DOHH2 (cell line): ENCODE results near the gene PRSS22.
A peak's percentile ranks its signal among the peaks of the same experiment; 100 is the strongest.

ENCODE experiments used
- H3F3A ChIP-seq: fragments of 200-600 bp; sonication (generic), shearing (Covaris generic); 2 replicates; pipeline ENCODE4 v1.6.0; 2016; ENCODE audit warnings: antibody characterized with exemption, mild to moderate bottlenecking; ENCODE audit not compliant: control insufficient read depth, insufficient read depth
- H3K27ac ChIP-seq: fragments of 200-600 bp; sonication (generic); 2 replicates; pipeline ENCODE4 v1.5.1; 2014; ENCODE audit warnings: low read depth, mild to moderate bottlenecking, low read length, moderate library complexity
- H3K27me3 ChIP-seq: fragments of 200-600 bp; sonication (generic); 2 replicates; pipeline ENCODE4 v1.6.1; 2014; ENCODE audit warnings: mild to moderate bottlenecking, low read length, mixed read lengths; ENCODE audit not compliant: control insufficient read depth
- H3K36me3 ChIP-seq: fragments of 200-600 bp; sonication (generic); 2 replicates; pipeline ENCODE4 v1.6.1; 2014; ENCODE audit warnings: mild to moderate bottlenecking, low read length, moderate library complexity, mixed read lengths; ENCODE audit not compliant: control insufficient read depth
- H3K4me1 ChIP-seq: fragments of 200-600 bp; sonication (generic); 2 replicates; pipeline ENCODE4 v1.6.1; 2014; ENCODE audit warnings: mild to moderate bottlenecking, low read length, mixed read lengths; ENCODE audit not compliant: control insufficient read depth
- H3K4me2 ChIP-seq: fragments of 200-600 bp; sonication (generic); 2 replicates; pipeline ENCODE4 v1.6.0; 2014; ENCODE audit warnings: mild to moderate bottlenecking, low read length, moderate library complexity
- H3K4me3 ChIP-seq: fragments of 200-600 bp; sonication (generic); 2 replicates; pipeline ENCODE4 v1.5.1; 2014; ENCODE audit warnings: mild to moderate bottlenecking, low read length, mixed read lengths
- H3K79me2 ChIP-seq: fragments of 200-600 bp; sonication (generic); 2 replicates; pipeline ENCODE4 v1.6.1; 2014; ENCODE audit warnings: mild to moderate bottlenecking, low read length, mixed read lengths; ENCODE audit not compliant: control insufficient read depth
- H3K9me2 ChIP-seq: fragments of 200-600 bp; sonication (generic); replicated peaks from 2 replicates; pipeline ENCODE4 v1.6.1; 2014; ENCODE audit warnings: mild to moderate bottlenecking, low read length, mixed read lengths; ENCODE audit not compliant: control insufficient read depth
- H3K9me3 ChIP-seq: fragments of 200-600 bp; sonication (generic); 2 replicates; pipeline ENCODE4 v1.6.1; 2014; ENCODE audit warnings: antibody characterized with exemption, low read length, mixed read lengths; ENCODE audit not compliant: control insufficient read depth, insufficient read depth
- H4K20me1 ChIP-seq: fragments of 200-600 bp; sonication (generic); 2 replicates; pipeline ENCODE4 v1.6.0; 2014; ENCODE audit warnings: low read depth, mild to moderate bottlenecking, antibody characterized with exemption, low read length, moderate library complexity; ENCODE audit not compliant: control insufficient read depth, insufficient read depth
- EZH2phosphoT487 ChIP-seq: fragments of 200-600 bp; sonication (generic); IDR thresholded peaks from 2 replicates; pipeline ENCODE4 v1.6.1; 2017; ENCODE audit warnings: borderline replicate concordance, mild to moderate bottlenecking, antibody characterized with exemption, low read length, moderate library complexity, mixed read lengths
- TF ChIP-seq, protein P1 (sequence below): fragments of 200-600 bp; sonication (generic); IDR thresholded peaks from one replicate; pipeline ENCODE4 v1.5.1; 2014; ENCODE audit warnings: antibody characterized with exemption, mild to moderate bottlenecking, low read depth, low read length; ENCODE audit not compliant: poor library complexity, severe bottlenecking

The PRSS22 gene

DNA sequence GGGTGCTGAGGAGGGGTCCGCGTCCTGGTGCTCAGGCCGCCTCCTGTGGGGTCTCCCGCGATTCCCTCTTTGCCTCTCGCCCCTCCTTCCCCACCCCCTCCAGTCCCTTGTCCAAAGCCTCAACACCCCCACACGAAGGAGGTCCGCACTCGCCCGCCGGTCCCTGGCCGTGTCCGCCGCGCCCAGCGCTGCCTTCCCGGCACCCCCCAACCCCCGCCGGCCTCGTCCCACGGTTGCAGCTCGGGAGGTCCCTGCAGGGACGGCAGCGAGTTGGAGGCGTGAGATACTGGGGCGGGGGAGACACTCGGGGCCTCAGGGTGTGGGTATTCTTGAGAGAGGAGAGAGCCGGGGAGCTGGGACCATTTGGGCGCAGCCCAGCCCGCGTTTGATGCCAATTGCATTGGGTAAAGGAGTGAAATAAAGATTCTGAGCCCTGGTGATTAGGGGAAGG, 25.5 kb upstream of the PRSS22 start:
- no peak overlapping the region for H3K27ac ChIP-seq
- peak overlapping the region; percentile 95 for H3K4me2 ChIP-seq
- no peaks in the 10 kb centered on the region for H3K27me3 ChIP-seq
- peaks cover 13% of the 10 kb centered on the region for H3K9me3 ChIP-seq
- TF ChIP-seq EZH2phosphoT487, result no peak
- TF ChIP-seq, protein P1, sequence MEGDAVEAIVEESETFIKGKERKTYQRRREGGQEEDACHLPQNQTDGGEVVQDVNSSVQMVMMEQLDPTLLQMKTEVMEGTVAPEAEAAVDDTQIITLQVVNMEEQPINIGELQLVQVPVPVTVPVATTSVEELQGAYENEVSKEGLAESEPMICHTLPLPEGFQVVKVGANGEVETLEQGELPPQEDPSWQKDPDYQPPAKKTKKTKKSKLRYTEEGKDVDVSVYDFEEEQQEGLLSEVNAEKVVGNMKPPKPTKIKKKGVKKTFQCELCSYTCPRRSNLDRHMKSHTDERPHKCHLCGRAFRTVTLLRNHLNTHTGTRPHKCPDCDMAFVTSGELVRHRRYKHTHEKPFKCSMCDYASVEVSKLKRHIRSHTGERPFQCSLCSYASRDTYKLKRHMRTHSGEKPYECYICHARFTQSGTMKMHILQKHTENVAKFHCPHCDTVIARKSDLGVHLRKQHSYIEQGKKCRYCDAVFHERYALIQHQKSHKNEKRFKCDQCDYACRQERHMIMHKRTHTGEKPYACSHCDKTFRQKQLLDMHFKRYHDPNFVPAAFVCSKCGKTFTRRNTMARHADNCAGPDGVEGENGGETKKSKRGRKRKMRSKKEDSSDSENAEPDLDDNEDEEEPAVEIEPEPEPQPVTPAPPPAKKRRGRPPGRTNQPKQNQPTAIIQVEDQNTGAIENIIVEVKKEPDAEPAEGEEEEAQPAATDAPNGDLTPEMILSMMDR, result no peak
- H3K9me2 ChIP-seq, result no peaks in the 10 kb centered on the region
- no peaks in the 10 kb centered on the region for H3F3A ChIP-seq
- H3K4me1 ChIP-seq, result peaks cover 11% of the 10 kb centered on the region
- no peaks in the 10 kb centered on the region for H3K36me3 ChIP-seq
- peaks cover 11% of the 10 kb centered on the region for H3K79me2 ChIP-seq
- H4K20me1 ChIP-seq, result no peaks in the 10 kb centered on the region
- H3K4me3 ChIP-seq, result peak overlapping the region; percentile 94

DNA sequence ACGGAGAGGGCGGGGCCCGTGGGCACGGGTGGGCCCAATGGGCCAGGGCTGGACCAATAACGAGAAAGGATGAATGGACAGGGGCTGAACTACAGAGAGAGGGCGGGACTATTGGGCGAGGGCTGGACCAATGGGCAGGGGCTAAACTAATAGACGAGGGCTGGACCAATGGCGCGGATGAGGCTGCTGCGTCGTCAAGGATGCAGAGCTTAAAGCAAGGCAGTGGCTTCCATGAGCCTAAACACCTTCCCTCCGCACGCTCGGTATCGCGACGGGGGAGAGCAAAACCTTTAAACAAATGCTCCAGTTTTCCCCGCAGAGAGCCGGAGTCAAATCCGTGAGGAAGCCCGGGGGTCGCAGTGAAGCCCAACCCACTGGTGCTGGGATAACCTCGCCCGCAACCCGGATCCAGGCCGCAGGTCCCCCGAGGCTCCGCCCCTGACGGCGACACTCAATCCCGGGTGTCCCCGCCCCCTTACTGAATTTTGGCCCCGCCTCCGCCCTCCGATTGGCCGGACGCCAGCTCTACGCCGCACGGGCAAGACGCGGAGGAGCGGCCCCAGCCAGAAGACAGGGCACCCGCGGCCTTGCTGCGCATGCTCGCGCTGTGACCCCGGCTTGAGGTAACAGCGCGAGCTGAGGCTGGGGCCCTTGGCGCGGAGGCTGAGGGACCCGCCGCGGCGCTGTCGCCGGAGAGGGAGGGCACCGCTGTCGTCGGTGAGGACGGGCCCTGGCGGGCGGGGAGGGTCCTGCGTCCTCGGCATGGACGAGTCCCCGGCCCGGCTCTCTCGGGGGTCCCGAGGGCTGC, 24.9 kb upstream of the PRSS22 start, which contains the start of gene FLYWCH2:
FLYWCH2 (plus strand) TSS at position 566 of the 808 bp plus-strand sequence. CDS start 13,235 bp downstream, outside the sequence.
- Histone ChIP-seq H3K27ac (peak within 1 kb of the TSS; percentile 38; the same call in 1 of the 2 replicates), H3K79me2 (peaks cover 11% of the 10 kb centered on the region)

DNA sequence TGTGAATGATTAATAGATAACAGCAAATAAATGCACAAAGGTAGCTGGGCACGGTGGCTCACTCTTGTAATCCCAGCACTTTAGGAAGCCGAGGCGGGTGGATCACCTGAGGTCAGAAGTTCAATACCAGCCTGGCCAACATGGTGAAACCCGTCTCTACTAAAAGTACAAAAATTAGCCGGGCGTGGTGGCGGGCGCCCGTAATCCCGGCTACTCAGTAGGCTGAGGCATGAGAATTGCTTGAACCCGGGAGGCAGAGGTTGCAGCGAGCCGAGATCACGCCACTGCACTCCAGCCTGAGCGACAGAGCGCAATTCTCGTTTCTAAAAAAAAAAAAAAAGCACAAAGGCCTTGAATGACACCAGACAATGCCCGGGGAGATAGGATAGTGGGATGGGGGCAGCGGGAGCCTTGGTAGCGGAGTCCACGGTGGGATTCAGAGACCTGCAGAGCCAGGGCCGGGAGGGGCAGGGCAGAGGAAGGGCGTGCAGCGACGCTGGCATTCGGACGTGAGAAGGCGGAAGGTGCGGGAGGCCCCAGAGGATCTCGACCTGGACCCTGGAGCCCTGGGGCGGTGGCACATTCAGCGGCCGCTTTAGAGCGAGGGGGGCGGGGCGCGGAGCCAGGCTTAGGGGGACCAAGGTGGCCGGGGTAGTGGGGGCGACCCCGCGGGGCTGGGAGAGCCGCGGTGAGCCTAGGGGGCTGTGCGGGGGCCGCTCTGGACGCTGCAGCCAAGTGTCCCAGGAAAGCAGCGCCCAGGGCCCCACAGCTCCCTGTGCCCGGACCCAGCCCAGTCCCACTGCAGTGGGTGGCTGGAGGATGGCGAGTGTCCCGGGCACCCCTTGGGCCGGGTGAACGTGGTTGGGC, 24.0 kb upstream of the PRSS22 start:
- Histone ChIP-seq H3K36me3 (no peaks in the 10 kb centered on the region), H3K4me1 (peaks cover 11% of the 10 kb centered on the region), H3K9me3 (peaks cover 13% of the 10 kb centered on the region), H4K20me1 (no peaks in the 10 kb centered on the region), H3K4me3 (peak overlapping the region; percentile 94), H3K9me2 (no peaks in the 10 kb centered on the region), H3K27me3 (no peaks in the 10 kb centered on the region), H3K79me2 (peaks cover 11% of the 10 kb centered on the region), H3K27ac (no peak overlapping the region), H3F3A (no peaks in the 10 kb centered on the region), H3K4me2 (peak overlapping the region; percentile 95)
- TF ChIP-seq, protein P1, result no peak
- no peak for TF ChIP-seq EZH2phosphoT487

More for the DNA sequence above, 24.9 kb upstream of the PRSS22 start, which contains the start of gene FLYWCH2:
- peaks cover 11% of the 10 kb centered on the region for H3K4me1 ChIP-seq
- peaks cover 13% of the 10 kb centered on the region for H3K9me3 ChIP-seq
- H3K27me3 ChIP-seq, result no peaks in the 10 kb centered on the region
- no peaks in the 10 kb centered on the region for H3F3A ChIP-seq
- H3K9me2 ChIP-seq, result no peaks in the 10 kb centered on the region
- H3K4me2 ChIP-seq, result peak within 1 kb of the TSS; percentile 95
- no peaks in the 10 kb centered on the region for H3K36me3 ChIP-seq
- H3K4me3 ChIP-seq, result peak within 1 kb of the TSS; percentile 94
- no peak for TF ChIP-seq EZH2phosphoT487
- TF ChIP-seq, protein P1, result no peak
- no peaks in the 10 kb centered on the region for H4K20me1 ChIP-seq
